ENCODE data around the gene RXRB. TPM values are rescaled to one million over a fixed set of nuclear protein-coding genes. Genes with fewer than 3 reads are reported as not detected.
A peak's percentile ranks its signal among the peaks of the same experiment; 100 is the strongest.

RXRB gene
- total and polyA plus RNA-seq, 10 of the 15 experiments (the other 5 are each of a cell fraction or from before 2014, with no cell fraction given): 0.71 to 35.0 (median 20.4) TPM

GRCh38 chr6:33171016-33171879 is 29.2 kb downstream of the RXRB start:
- intact Hi-C loops (cut with micrococcal nuclease; ENCODE audit: unreplicated experiment): no loop called here
- H3K4me1 ChIP-seq (ENCODE audit: control insufficient read depth, insufficient read depth, low read length): no peaks in the 10 kb centered on the region; the same call in 1 of the 2 replicates
- ChIA-PET POLR2A (interaction anchor here (0.6 to 0.7 kb wide), 2 partner anchors 18 to 43 kb away, joined by 3 to 5 read pairs; no protein-coding TSS in a partner anchor), SMC1A (ENCODE audit: uncharacterized antibody, unreplicated experiment) (interaction anchor here (1.0 to 4.3 kb wide), 6 partner anchors 11 to 156 kb away, joined by 3 to 27 read pairs (median 7); no protein-coding TSS in a partner anchor), RAD21 (ENCODE audit: unreplicated experiment) (interaction anchor here (1.2 to 3.0 kb wide), 3 partner anchors 11 to 72 kb away, joined by 3 to 27 read pairs (median 4); no protein-coding TSS in a partner anchor), CTCF (interaction anchor here (0.9 to 6.0 kb wide), 16 partner anchors 10 to 238 kb away, joined by 3 to 58 read pairs (median 6); no protein-coding TSS in a partner anchor)
- no TSS peak for BruUV-seq (replicated peaks)
- TF ChIP-seq ZNF24 (IDR thresholded peaks at IDR 0.05): no peak
- peak; percentile 78 for TF ChIP-seq NR2F1 (conservative IDR thresholded peaks at IDR 0.05)
- TF ChIP-seq NR2C1 (IDR thresholded peaks at IDR 0.05): peak; percentile 51
- no peaks in the 10 kb centered on the region for H3K27me3 ChIP-seq (replicated peaks in 1 of 2; ENCODE audit: control insufficient read depth in 2 of 2, insufficient read depth in 2 of 2, low read length in 1 of 2)
- no peaks in the 10 kb centered on the region for H3K79me2 ChIP-seq (ENCODE audit: control insufficient read depth, insufficient read depth, low read length)
- no peak overlapping the region for H3K4me3 ChIP-seq
- H3K36me3 ChIP-seq (ENCODE audit: control insufficient read depth in 2 of 2, insufficient read depth in 2 of 2, low read length in 1 of 2): no peaks in the 10 kb centered on the region
- H3K9ac ChIP-seq (ENCODE audit: control insufficient read depth, insufficient read depth, low read length): no peak overlapping the region
- no peak overlapping the region for H2AFZ ChIP-seq (ENCODE audit: control insufficient read depth, low read depth, low read length)
- H3K27ac ChIP-seq (ENCODE audit: control insufficient read depth, insufficient read depth): no peak overlapping the region
- DNase-seq (ENCODE audit: low read depth, low spot score) (no peak), ATAC-seq (no peak), FAIRE-seq (no peak)
- WGBS (ENCODE audit: insufficient coverage, insufficient replicate concordance, low lambda C conversion rate, missing lambda C conversion rate): 34% methylated on average over 11 of the region's 11 CpGs
- no peak overlapping the region for H3K4me2 ChIP-seq (ENCODE audit: control insufficient read depth, insufficient read depth)
- no peaks in the 10 kb centered on the region for H4K20me1 ChIP-seq (ENCODE audit: control insufficient read depth, insufficient read depth)
- H3K9me3 ChIP-seq (replicated peaks; ENCODE audit: control insufficient read depth, insufficient read depth, low read length): no peaks in the 10 kb centered on the region
- in situ Hi-C loops (cut with MboI): no loop called here

All from GM12878 (cell line).